GM19025 (cell line): Measurements from ENCODE around the gene DGCR6.
"Not testable (repeated sequence)": the region's sequence is repeated elsewhere in the genome, so short reads cannot be mapped to it uniquely, and the experiment has no call there.

Source experiments
- ATAC-seq: cut with Tn5 transposase; IDR thresholded peaks from one replicate; pipeline ENCODE4 v1.9.1; 2021; ENCODE audit warnings: mild to moderate bottlenecking, low read depth, moderate library complexity; ENCODE audit not compliant: unreplicated experiment

The DGCR6 gene

DNA sequence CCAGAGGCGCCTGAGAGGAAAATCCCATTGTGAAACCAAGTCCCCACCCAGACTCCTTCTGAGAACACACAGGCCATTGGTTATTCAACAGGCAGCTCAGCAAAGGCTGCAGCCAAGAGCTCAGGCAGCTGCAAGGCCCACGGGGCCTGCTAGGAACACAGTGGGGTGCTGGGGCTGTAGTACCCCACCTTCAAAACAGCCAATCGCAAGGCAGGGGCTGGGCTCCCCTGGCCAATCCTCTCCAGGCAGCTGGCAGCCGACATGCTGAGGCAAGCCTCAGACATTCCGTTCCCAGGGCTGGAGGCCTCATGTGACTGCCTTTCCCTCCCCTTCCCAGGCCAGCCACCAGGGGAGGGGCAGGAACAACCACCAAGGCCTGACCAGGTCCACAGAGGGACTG, 23.3 kb downstream of the DGCR6 start:
- no peak for ATAC-seq

DNA sequence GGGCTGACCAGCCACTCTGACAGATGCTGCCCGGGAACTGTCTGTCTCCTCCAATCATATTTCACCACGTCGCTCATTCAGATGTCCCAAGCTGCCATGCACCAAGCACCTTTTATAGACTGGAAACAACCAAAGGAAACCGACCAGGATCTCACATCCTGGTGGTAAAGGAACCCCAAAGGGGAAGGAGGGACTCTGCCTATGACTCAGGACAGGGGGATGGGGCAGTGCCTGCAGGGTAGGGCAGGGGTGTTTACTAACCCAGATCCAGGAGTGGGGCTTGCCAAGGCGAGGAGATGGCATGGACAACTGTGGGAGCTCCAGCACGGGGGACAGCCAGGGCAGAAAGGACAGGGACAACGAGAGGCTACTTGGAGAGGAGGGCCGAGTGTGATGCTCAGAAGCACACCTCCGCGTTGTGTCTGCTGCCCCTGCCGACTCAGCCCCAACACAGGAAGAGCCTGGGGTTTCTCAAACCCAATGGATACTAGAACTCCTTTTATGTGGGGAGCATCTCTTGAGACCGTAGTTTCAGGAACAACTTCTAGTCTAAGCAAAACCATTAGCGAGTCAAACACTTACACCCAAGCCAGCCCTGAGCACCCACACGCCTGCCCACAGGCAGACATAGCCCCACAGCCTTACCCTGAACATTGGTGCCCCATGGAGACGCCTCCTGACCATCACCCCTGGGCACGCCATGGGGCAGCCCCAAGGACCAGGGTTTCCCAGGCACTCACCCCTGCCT, 26.0 kb downstream of the DGCR6 start:
- ATAC-seq: no peak

DNA sequence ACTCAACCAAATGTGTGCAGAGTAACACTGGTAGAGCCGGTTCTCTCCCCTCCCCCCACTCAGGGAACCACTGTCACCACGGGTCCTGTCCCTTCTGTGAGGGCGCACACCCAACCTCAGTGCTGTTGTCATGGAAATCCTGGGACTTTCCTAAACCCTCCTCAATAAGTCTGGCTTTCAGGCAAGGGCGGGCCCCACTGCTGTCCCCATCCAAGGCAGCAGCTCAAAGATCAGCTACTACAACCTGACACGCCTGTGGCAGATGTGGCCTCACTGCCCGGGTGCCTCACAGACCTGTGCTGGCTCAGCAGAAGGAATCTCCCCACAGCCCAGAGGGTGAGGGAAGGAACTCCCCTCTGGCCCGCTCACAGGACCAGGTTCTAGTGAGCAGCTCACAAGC, 27.8 kb downstream of the DGCR6 start:
- ATAC-seq: no peak

DNA sequence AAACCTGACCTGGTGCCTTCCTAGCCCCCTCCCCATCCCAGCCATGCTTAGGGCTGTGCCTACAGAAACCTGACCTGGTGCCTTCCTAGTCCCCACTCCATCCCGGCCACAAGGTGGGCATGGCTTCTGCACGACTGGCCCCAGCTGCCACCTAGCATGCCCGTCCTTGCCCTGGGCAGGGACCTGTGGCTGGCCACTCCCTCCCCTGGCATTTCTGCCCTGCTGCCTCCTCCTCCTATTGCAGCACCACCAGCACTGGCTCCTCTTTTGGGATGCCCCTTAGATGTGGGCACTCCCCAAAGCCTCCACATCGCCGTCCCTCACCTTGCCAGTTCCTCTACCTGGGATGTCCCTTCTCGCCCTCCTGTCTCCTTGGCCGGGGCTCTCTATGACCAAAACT, 28.6 kb downstream of the DGCR6 start:
- ATAC-seq: not testable (repeated sequence)

DNA sequence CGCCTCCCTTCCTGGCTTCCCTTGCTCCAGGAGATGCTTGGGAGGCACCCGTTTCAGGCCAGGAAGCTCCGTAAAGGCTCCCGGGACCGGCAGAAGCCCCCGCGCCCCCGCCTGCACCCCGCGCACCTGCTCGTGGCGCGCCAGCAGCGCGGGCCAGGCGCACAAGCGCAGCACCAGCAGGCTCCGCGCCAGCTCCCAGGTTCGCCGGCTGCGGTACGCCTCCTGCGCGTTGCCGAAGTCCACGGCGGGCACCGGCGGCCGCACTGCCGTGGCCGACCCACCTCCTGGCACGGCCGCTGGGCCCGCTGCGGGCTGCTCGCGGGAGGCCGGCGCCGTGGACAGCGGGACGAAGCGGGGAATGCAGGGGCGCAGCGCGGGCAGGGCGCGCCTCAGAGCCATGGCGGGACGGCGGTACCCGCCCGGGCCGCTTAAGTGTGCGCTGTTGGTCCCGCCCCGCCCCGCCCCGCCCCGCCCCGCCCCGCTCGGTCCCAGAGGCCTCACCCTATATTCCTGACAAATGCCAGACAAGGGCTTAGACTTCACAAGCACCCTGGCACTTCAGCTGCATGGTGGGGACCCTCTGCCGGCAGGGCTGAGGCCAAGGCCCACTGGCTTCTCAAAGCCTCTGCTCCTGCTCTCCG, 29.9 kb downstream of the DGCR6 start, which contains the start of gene PRODH:
PRODH (minus strand) TSS at position 405 of the 641 bp plus-strand sequence; CDS start at position 399, 6 bp downstream.
- ATAC-seq: no peak

DNA sequence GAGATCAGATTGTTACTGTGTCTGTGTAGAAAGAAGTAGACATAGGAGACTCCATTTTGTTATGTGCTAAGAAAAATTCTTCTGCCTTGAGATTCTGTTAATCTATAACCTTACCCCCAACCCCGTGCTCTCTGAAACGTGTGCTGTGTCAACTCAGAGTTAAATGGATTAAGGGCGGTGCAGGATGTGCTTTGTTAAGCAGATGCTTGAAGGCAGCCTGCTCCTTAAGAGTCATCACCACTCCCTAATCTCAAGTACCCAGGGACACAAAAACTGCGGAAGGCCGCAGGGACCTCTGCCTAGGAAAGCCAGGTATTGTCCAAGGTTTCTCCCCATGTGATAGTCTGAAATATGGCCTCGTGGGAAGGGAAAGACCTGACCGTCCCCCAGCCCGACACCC, 32.6 kb downstream of the DGCR6 start:
- ATAC-seq: not testable (repeated sequence)

DNA sequence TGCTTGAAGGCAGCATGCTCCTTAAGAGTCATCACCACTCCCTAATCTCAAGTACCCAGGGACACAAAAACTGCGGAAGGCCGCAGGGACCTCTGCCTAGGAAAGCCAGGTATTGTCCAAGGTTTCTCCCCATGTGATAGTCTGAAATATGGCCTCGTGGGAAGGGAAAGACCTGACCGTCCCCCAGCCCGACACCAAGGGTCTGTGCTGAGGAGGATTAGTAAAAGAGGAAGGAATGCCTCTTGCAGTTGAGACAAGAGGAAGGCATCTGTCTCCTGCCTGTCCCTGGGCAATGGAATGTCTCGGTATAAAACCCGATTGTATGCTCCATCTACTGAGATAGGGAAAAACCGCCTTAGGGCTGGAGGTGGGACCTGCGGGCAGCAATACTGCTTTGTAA, 41.0 kb downstream of the DGCR6 start:
- not testable (repeated sequence) for ATAC-seq

DNA sequence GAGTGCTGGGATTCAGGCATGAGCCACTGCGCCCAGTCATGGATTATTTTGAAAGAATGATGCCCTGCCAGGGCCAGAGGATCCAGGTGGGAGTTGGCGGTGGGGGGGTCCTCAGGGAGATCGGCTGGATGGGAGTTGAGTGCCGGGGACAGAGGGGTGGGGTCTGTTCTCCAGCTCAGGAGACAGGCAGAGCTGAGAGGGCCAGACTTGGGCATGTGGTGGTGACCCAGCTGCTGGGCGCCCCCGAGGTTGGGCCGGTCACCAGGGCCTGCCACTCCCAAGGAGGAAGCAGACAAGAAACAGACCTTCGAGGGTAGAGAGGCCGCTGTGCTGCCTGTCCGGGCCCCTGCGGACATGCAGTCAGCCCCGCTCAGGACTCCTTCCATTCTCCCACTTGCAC, 41.8 kb downstream of the DGCR6 start:
- no peak for ATAC-seq

DNA sequence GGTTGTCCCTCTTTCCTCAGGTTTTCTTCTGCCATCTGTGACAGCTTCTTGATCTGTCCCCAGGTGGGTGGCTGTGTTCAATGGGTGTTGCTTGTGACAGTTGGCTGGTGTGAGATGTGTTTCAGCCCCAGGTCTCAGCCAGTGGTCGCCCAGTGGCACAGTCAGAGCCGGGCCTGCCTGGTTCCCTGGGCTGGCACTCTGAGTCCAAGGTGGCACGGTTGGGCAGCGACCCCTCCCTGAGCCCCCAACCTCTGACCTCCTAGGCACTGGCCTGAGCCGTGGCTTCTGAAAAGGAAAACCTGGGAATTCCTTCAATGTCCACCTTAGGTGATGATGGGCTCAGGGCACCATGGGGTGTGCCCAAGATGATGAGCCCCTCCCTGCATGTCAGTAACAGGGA, 44.0 kb downstream of the DGCR6 start:
- no peak for ATAC-seq

DNA sequence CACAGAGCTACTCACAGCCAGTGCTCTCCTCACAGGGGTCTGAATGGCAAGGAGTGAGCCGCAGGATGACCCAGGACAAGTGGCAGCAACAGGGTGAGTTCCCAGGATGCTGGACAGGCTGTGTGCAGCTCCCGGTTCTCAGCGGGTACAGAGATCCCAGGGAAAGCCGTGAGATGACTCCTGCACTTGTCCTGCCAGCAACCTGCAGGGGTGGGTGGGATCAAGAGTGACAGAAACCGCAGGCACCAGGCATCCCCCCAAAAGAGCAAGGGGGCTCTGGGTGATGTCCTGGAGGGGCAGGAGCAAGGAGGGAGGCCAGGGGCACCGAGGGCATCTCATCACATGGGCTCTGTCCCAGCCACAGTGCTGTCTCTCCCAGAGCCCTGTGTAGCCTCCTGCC, 45.9 kb downstream of the DGCR6 start:
- no peak for ATAC-seq

DNA sequence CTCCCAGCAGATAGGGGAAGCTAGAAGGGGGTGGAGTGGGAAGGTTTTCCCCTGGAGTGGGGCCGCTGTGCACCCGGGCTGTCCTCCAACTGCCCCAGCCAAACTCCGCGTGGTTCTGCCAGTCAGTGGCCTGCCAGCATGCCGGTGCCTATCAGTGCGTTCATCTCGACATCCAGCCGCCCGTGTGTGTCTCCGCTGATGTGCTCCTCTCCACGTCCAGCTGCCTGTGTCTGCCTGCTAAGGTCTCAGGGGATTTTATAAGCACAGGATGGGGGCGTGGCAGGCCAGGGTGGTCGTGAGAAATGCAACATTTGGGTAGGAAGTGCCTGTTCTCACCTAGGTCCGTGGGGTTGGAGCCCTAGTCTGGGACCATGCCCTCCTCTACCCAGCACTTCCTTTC, 47.0 kb downstream of the DGCR6 start:
- not testable (repeated sequence) for ATAC-seq

DNA sequence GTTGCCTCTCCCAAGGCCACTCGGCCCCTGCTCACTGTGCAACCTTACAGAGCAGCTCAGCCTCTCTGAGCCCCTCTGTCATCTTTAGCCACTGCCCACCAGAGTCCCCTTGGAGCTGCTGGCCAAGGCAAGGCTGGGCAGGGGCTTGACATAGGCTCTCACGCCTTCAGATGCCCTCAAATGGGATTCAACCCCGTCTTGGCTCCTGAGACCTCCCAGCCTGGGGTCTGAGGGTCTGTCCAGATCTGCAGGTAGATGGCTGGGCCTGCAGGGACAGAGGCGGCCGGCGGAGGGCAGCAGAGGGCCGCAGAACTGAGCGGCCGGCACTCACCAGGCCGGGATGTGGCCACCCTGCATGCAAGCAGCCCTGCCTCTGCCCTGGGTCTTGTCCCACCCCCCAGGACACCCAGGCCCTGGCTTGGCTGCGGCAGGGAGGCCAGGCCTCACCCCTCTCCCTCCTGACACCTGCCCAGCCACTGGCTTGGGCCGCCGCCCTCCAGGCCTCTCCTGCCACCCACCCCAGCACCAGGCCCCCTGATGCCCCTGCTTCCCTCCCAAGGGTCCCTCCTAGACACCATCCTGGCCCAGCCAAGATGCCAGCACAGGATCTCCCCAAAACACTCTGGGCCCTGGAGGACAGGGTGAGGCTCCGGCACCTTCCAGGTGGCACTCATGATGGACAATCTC, 48.3 kb downstream of the DGCR6 start:
- not testable (repeated sequence) for ATAC-seq

DNA sequence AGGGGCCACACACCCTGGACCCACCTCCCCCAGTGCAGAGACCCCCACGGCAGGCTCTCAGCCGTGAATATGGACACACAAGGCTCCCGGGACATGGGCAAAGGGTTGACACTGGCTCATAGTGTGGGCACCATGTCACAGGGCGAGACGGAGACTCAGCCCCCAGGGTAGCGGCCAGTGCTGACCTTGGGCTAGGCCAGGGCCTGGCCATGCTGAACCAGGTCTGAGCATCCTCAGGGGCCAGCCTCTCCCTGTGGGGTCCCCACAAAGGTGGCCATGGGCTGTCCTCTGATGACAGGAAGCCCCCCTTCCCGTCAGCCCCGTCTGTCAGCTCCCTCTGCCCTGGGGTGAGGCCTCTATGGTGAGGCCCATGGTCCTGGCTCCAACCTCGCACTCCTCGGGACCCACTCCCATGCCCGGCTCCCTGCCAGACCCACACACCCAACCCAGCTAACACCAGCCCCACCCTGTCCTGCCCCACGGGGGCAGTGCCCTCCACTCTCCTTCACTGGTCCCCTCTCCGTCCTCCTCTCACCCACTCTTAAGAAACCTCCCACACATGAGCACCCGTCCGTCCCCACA, 49.0 kb downstream of the DGCR6 start:
- no peak for ATAC-seq

DNA sequence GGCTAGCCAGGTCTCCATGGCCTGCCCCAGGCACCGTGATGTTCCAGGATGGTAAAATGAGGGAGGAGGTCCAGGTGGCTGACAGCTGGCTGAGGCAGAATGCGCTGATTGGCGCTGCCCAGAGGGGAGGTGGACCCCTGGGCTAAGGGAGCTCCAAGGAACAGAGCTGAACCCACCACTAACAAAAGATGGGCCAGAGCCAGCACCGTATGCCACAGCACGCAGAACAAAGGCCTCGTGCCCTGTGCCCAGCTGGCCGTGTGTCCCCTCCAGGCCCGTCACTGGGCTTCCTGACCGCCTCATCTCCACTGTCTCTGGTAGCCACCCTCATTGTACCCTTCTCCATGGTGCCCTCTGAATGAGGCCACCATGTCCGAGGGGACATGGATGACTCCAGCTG, 49.6 kb downstream of the DGCR6 start:
- no peak for ATAC-seq

DNA sequence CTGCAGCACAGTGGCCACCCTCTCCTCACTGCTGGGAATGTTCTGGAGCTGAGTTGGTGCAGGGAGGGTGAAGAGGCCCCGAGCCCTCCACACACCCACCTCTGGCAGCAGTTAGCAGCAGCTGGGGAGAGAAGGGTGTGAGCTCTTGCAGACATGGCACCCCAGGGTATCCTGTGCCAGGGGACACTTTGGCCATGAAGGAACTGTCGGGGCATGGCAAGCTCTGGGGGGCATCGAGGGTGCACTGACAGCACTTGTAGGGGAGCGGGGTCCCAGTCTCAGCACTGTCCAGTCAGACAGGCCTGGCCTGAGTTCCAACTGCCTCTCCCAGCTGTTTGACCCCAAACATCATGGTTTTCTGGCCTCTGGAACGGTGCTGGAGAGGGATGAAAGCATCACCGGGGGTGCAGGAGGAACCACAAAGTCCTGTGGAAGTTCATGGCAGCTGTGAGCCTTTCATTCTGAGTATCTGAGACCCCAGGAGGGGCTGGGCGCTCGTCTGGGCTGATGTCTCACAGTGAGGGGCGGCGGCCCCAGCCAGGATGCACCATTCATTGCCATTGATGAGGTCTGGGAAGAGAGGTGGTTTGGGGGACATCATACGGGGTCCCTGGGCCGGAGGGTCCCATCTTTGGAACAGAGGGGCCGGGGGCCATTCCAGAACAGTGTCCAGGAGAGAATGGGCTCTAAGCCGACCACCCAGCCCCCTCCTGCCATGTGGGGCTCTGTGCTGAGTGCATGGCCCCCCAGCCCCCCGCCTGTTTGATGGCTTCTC, 50.2 kb downstream of the DGCR6 start:
- ATAC-seq: not testable (repeated sequence)

DNA sequence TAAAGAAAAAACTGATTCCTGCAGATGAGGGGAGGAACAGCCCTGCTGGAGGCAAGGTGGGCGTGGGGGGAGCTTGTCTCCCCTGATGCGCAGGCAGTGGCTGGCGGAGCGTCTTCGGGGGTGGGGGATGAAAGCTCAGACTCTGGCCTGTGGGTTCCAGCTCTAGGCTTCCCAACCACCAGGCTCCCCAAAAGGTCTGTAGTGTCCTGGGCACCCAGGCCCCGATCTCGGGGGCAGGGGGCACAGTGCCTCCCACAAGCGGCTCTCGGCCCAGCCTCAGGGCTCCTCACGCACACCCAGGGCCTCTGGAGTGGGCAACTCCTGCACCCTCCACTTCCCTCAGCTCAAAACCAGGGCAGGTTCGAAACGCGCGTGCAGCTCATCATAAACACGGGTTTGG, 50.8 kb downstream of the DGCR6 start:
- ATAC-seq: not testable (repeated sequence)

DNA sequence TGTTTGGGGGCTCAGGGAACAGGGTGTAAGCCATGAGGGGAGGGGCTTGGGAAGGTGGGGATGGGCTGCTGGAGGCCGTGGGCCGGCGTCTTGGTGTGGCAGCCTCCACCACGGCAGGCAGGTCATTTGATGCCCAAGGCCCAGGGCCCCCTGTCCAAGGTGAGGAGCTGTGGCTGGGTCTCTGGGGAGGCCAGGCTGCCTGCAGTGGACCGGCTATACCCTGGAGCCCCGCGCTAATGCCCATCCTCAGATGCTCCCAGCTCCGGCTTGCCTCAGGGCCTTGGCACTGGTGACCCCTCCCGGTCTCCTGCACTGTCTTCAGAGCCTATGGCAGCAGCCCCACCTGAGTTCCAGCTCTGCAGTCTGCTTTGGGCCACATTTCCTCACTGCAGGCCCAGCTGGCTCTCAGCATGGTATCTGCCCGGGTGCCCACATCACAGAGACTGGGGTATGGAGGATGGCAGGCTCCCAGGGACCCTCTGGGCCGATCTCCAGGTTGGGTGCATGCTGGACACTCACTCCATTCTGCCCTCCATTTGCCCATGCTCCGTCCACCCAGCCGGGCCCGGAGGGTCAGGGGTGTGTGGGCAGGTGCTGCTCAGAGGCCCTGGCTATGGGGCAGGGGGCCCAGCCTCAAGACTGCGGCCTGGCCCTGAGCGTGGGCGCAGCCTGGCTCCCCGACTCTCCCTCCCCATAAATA, 51.7 kb downstream of the DGCR6 start:
- not testable (repeated sequence) for ATAC-seq

DNA sequence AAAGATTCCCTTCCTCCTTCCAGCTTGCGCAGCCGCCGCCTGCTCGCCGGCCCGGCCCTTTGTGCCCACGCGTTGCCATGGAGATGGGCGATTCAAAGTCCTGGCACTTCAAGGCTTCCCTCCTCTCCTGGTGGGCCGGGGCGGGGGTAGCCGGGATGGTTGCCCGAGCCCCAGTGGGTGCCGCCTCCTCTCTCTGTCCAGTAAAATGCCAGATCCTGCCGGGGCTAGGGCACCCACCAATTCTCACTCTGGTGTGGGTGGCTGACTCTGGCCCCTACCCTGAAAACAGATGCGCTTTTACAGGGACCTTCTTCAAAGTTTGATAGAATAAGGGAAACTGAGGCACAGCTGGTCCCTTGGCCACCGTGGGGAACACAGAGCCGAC, 52.2 kb downstream of the DGCR6 start:
- ATAC-seq: not testable (repeated sequence)

DNA sequence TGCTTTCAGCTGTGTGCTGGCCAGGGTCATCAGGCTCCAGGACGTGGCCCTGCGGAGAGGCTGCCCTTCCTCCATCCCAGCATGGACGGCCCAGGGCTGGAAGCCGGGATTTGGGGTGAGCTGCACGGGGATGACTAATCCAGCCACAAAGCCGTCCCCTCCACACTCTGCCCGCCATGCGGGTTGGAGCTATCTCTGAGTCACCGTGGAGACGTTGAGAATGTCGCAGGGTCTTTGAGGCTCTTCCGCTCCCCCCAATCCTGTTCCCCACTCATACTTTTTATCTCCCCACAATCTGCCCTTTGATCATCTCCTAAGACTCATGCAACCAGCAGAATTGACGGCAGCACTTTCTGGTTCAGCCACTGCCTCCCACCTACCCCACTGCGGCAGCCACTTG, 52.6 kb downstream of the DGCR6 start:
- not testable (repeated sequence) for ATAC-seq

DNA sequence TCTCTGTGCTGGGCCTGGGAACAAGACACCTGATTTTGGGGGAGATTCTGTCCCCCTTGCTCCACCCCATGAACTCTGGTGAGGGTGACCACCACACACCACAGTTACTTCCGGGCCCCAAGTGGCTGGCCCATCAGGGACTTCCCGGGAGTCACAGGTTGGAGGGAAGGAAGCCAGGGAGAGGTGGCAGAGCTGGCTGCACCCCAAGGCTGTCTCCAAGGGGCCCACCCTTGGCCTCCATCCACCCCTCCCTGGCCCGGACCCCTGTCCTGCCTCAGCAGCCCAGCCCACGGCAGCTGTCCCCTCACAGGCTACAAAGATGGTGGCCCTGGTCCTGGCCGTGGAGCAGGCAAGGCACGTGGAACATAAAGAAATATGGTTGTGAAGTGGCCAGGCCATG, 53.1 kb downstream of the DGCR6 start:
- not testable (repeated sequence) for ATAC-seq
